Amniotic stem cell (primary cell): Measurements from ENCODE around the gene ADRB1.

Source experiments
- DNase-seq: peaks from one replicate; lab custom pipeline; 2025; lab: John Stamatoyannopoulos, UW

The ADRB1 gene

DNA sequence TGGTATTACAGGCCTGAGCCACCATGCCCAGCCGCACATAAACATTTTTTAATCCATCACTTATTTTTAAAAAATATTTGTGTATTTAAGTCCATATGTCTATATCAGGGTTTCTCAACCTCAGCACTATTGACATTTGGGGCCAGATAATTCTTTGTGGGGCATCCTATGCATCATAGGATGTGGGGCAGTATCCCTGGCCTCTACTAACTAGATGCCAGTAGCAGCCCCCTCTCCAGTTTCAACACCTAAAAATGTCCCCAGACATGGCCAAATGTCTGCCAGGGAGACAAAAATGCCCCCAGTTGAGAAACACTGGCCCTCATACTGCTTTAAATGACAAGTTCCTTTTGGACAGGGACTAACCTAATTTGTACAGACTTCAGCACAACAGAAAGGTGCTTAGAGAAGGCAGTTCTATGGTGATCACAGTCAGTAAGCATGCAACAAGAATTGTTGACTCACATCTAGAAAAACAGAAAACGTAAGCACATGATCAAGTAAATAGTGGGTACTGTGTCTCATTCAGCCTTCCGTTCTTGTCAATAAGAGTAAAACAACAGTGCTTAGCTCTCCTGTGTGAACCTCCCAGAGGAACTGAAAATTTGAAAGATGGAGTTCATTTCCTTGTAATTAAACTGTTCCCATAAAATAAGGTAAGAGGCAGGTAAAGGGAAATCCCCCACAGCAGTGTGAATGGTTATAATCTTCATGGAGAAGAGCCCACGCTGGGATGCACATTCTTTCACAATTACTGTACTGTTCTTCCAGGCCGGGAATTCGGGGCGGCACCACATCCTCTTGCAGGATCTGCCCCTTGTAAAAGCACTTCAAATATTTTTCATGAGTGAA, 17.3 kb upstream of the ADRB1 start:
- DNase-seq: peak; percentile 41

GRCh38 chr10:114027041-114027394, 16.6 kb upstream of the ADRB1 start:
- no peak for DNase-seq

DNA sequence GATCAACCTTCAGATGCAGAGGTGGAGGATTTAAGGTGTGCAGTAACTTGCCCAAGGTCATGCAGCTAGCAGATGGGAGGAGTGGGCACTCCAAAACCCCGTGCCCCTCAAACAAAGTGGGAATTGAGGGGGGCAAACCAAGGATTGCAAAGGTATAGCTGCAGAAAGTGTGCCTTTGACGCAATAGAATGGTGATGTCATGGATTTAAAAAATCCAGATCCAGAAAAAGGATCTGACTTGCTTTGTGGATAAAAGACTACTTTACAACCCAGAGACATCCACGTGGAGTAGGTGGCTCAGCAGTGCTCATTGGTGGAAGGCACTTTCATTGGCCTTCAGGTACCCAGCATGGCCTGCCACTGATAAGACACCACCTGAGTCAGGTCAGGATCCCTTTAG, 15.7 kb upstream of the ADRB1 start:
- no peak for DNase-seq

DNA sequence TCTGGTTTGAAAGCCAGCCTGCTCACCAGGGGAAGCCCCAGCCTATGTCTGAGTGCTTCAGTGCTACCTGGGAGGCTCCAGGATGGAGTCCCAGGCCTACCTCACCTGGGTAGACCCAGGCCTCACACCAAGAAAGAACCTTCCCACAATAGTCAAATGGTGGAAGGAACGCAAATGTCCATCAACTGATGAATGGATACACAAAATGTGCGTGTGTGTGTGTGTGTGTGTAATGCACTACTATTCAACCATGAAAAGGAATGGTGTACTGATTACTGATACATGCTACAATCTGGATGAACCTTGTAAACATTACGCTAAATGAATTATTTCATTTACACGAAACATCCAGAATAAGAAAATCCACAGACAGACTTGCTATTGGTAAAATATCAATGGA, 15.2 kb upstream of the ADRB1 start:
- no peak for DNase-seq

- DNase-seq: no peak
Observed at GRCh38 chr10:114029655-114030054, 14.0 kb upstream of the ADRB1 start.

DNA sequence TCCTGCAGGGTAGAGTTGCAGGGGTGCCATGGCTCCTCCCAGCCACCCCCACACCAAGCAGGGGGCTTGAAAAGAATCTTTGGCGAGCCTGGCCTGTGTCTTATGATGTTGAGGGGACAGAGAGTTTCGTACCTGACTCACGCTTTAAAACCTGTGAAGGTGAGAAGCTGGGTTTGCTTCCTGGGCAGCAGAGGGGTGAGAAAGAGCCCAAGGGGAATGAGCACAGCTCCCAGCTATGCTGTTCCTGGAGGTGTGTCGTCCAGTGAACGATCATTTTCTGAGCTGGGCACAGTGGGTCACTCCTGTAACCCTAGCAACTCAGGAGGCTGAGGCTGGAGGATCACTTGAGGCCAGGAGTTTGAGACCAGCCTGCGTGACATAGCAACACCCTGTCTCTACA, 13.5 kb upstream of the ADRB1 start:
- no peak for DNase-seq

DNA sequence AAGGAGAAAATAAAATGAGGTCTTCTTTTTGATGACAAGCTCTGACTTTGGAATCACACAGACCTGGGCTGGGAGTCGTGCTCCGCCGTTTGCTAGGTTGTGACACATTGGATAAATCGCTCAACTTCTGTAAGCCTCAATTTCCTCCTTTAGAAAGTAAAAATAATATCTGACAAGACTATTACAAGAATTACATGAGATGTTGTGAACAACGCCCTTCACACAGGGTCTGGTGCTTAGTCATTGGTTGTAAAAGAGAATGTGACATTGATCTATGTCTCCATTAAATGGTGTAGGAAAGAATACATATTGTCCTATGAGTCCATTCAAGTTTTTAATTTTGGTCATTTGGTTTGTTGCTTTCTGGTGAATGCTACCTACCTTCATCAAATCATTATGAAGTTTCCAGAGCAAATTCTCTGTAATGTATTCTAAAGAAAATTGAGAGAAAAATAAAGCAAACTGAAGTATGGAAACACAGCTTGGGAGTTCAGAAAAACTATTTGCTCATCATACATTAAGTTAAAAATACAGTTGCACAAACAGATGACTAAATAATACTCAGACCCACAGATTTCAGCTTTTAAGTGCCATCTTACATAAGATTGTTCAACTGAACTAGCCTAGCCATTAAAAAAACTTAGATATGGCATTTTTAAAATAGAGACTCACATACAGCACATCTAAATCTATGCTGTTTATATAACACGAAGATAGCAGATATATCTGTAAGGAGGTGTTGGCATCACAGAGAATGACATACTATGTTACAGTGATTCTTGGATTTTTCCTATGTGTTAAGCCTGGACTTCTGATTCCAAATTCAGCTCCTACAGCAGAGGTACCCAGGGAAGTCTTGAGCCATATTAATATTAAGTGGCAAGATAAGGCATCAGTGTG, 12.3 kb upstream of the ADRB1 start:
- no peak for DNase-seq

DNA sequence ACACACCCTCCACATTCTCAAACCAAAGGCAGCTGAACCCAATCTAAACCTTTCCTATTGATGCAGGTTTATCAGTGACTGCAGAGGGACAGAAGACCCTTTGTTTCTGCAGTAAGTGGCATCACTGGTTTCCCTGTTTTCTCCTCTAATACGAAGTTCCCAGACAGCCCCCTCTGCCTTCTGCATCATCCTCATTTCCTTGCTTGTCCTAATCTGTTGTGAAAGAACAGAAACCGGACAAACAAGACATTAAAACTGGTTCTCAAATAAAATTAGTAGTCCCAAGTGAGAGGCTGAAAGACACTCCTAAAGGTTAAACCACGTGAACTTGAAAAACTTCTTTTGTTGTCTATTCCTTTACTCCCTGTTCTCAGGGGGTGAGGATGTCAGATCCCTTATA, 10.1 kb upstream of the ADRB1 start:
- no peak for DNase-seq

DNA sequence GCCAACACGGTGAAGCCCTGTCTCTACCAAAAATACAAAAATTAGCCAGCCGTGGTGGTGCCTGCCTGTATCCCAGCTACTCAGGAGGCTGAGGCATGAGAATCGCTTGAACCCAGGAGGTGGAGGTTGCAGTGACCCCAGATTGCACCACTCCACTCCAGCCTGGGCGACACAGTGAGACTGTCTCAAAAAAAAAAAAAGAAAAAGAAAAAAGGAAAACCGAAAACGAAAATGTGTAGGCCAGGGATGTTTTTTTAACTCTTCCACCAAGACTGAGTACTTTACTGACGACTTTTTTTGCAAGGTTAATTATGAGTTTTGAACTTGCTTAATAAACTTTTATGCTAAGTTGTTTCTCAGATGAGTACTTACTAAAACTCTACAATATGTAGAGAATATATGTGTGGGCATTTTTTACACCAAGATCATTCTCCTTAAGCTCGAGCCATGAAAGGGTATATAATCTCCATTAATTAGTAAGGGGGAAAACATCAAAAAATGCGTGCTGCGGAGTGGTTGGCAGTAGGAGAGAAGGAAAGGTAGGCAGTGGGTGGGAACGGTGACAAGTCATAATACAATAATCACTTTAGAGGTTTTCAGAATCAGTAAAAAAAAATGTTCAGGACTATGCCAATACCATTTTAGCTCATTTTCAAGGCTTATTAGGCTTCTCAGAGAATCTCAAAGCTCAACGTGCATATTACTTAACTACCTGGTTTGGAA, 8.6 kb upstream of the ADRB1 start:
- no peak for DNase-seq

- DNase-seq: no peak
Observed at GRCh38 chr10:114035791-114036190, 7.9 kb upstream of the ADRB1 start.

DNA sequence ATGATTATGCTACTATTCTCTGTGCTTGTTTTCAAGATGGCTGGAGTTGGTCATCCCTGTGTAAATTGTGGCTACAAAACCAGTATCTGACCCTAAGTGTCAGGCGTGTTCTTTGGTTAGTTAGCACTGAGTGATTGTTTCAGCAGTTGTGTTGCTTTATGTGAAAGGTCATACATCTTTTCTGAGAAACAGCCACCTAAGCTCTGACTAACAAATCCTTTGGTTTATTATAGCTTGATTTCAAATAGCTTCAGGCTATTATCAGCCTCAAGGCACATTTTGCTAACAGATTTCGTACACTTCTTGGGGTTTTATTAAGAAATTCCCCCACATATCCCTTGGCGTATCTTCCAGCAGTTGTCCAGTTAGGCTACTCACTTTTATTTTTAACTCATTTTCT, 4.8 kb upstream of the ADRB1 start:
- DNase-seq: no peak

- DNase-seq: no peak
Observed at GRCh38 chr10:114041166-114041565, 2.5 kb upstream of the ADRB1 start.

GRCh38 chr10:114042895-114043531, 653 bp upstream of the ADRB1 start:
- no peak for DNase-seq

GRCh38 chr10:114044247-114045135, 825 bp downstream of the ADRB1 start:
- DNase-seq: no peak

DNA sequence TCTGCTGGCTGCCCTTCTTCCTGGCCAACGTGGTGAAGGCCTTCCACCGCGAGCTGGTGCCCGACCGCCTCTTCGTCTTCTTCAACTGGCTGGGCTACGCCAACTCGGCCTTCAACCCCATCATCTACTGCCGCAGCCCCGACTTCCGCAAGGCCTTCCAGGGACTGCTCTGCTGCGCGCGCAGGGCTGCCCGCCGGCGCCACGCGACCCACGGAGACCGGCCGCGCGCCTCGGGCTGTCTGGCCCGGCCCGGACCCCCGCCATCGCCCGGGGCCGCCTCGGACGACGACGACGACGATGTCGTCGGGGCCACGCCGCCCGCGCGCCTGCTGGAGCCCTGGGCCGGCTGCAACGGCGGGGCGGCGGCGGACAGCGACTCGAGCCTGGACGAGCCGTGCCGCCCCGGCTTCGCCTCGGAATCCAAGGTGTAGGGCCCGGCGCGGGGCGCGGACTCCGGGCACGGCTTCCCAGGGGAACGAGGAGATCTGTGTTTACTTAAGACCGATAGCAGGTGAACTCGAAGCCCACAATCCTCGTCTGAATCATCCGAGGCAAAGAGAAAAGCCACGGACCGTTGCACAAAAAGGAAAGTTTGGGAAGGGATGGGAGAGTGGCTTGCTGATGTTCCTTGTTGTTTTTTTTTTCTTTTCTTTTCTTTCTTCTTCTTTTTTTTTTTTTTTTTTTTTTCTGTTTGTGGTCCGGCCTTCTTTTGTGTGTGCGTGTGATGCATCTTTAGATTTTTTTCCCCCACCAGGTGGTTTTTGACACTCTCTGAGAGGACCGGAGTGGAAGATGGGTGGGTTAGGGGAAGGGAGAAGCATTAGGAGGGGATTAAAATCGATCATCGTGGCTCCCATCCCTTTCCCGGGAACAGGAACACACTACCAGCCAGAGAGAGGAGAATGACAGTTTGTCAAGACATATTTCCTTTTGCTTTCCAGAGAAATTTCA, 1.7 kb downstream of the ADRB1 start:
- DNase-seq: no peak

GRCh38 chr10:114046087-114046458, 2.4 kb downstream of the ADRB1 start:
- DNase-seq: no peak

- DNase-seq: no peak
Observed at GRCh38 chr10:114048472-114048871, 4.8 kb downstream of the ADRB1 start.

- no peak for DNase-seq
Observed at GRCh38 chr10:114051714-114052113, 8.0 kb downstream of the ADRB1 start.

- no peak for DNase-seq
Observed at GRCh38 chr10:114052255-114052654, 8.6 kb downstream of the ADRB1 start.

DNA sequence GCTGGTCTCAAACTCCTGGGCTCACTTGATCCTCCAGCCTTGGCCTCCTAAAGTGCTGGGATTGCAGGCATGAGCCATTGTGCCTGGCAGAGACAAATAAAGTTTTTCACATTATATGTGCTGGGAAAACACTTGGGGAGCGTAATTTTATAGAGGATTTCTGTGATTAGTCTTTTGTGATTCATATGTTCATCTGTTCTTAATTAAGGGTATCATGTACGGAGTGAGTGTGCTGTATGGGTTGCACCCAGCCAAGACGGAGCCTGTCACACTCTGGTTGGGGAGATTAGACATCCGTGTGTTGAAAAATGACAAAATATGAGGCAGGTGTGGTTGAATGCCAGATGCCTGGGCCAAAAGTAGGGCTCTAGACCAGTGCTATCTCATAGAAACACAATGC, 10.3 kb downstream of the ADRB1 start:
- DNase-seq: no peak
